GM10847 (cell line): ENCODE measurements around the gene CACNA1H.

Source experiments
- POLR2A ChIP-seq: IDR thresholded peaks from 2 replicates; pipeline ENCODE4 v1.6.1; 2011; ENCODE audit not compliant: insufficient read length; ENCODE audit errors: extremely low read depth

CACNA1H gene

GRCh38 chr16:1262210-1262845 lies 109.4 kb downstream of the CACNA1H start:
- no peak for TF ChIP-seq POLR2A

- no peak for TF ChIP-seq POLR2A
Observed at GRCh38 chr16:1262846-1263221, 109.9 kb downstream of the CACNA1H start.

DNA sequence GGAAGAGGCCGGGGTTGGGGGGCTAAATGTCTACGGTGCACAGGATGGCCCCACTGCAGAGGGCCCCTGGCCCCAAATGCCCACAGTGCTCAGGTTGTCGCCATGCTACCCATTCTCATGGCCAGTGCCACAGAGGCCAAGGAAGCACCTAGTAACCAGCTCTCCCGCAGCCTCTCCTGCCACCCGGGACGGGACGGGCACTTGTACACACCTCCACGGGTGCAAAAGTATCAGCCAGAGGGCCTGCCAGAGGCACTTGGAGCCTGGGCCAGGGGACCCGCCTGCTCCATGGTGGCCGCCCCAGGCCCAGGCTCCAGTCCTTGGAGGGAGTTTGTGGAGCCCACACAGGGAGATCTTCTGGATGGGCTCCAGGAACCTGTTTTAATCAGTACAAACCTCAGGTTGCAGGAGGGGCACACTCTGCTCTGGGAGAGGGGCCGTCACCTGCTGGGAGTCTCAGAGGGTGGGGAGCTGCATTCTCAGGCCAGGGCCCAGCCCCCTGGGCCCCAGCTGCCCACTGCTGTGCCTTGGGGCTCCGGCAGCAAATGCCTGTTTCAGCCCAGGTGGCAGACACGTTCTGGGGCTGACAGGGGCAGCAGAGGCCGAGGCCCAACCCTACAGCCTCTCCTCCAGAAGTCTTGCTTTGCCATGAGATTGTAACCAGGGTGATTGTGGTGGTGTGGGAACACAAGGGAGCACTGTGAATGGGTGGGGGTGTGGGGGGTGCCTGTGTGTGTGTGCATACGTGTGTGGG lies 110.9 kb downstream of the CACNA1H start:
- no peak for TF ChIP-seq POLR2A

- no peak for TF ChIP-seq POLR2A
Observed at GRCh38 chr16:1264345-1265089, 111.6 kb downstream of the CACNA1H start.

GRCh38 chr16:1265090-1265630 lies 112.3 kb downstream of the CACNA1H start:
- TF ChIP-seq POLR2A: no peak

- no peak for TF ChIP-seq POLR2A
Observed at GRCh38 chr16:1265826-1266225, 112.9 kb downstream of the CACNA1H start.

- no peak for TF ChIP-seq POLR2A
Observed at GRCh38 chr16:1271380-1271723, 118.4 kb downstream of the CACNA1H start.
